ENCODE results near the gene GALNS. TPM values are rescaled to one million over a fixed set of nuclear protein-coding genes. Genes with fewer than 3 reads are reported as not detected.

The GALNS gene
- total and polyA plus RNA-seq, 2 of the 8 experiments (the other 6 are each of a cell fraction or from before 2014, with no cell fraction given): 8.9 to 17.8 TPM

DNA sequence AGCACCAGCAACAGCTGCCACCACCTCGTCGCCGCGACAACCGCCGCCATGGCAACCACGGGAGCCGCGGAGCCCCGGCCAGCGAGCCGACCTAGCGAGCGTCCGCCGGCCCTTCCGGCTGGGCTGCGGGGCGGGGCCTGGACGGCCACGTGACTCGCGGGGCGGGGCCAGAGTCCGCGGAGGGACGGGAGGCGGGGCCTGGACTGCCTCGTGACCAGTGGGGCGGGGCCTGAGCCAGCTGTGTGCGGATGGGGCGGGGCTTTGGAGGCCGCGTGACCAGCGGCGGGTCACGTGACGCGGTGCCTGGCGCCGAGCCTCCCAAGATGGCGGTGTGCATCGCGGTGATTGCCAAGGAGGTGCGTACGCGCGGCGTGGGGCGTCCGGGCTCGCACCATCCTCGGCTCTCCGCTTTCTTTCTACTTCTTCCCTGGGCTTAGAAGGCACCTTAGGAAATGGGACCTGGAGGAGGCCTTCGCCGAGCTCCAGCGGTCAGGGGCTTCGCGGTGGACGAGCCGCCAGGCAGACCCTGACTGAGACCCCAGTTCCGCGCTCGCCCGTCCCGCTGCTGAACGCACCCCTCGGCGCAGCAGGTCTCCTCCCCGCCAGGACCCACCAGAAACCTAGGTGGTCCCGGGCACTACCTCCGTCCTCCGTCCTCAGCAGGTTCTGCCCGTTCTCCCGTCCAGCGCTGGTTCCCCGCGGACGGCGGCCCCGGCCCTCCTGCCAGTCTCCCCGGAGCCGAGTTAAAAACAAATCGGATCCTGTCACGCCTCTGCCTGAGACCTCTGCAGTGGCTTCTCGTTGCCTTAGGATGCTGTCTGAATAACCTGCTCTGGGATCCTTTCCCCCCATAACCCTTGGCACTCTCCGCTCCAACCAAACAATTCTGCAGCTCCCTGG lies at the start of gene GALNS, which contains the start of gene TRAPPC2L (continued):
- TF ChIP-seq TAF7 (optimal IDR thresholded peaks at IDR 0.05; ENCODE audit: borderline replicate concordance, low read depth, low read length) (no peak), POLR2AphosphoS5 (IDR thresholded peaks at IDR 0.05; ENCODE audit: low read depth, low read length) (peak; percentile 94), TCF12 (IDR thresholded peaks at IDR 0.05; ENCODE audit: low read depth, low read length) (0 out of 2 replicates have a peak, but pooled peaks have one; percentile 41), TAF1 (IDR thresholded peaks at IDR 0.05; ENCODE audit: low read depth, low read length) (peak; percentile 92), SP2 (IDR thresholded peaks at IDR 0.05; ENCODE audit: low read length) (no peak), E2F6 (IDR thresholded peaks at IDR 0.05) (0 out of 2 replicates have a peak, but pooled peaks have one; percentile 15), KDM5A (IDR thresholded peaks at IDR 0.05; ENCODE audit: low read length) (peak; percentile 98), USF2 (IDR thresholded peaks at IDR 0.05; ENCODE audit: low read length) (peak; percentile 99), GTF2F1 (IDR thresholded peaks at IDR 0.05; ENCODE audit: borderline replicate concordance, low read depth, low read length) (peak; percentile 73; the same call in 1 of the 2 replicates), RBBP5 (IDR thresholded peaks at IDR 0.05; ENCODE audit: borderline replicate concordance, low read depth, low read length) (0 out of 2 replicates have a peak, but pooled peaks have one; percentile 35), YY1 (IDR thresholded peaks at IDR 0.05; ENCODE audit: low read depth, low read length) (peak; percentile 97), HDAC2 (IDR thresholded peaks at IDR 0.05; ENCODE audit: borderline replicate concordance in 1 of 2, low read depth in 2 of 2, low read length in 2 of 2) (peak in 1 of 2 experiments; percentile 97; a peak in 2 of 4 replicates), EGR1 (IDR thresholded peaks at IDR 0.05; ENCODE audit: borderline replicate concordance, low read depth, low read length) (no peak), CHD2 (IDR thresholded peaks at IDR 0.05; ENCODE audit: low read length) (0 out of 2 replicates have a peak, but pooled peaks have one; percentile 22), SP1 (IDR thresholded peaks at IDR 0.05; ENCODE audit: low read depth, low read length) (0 out of 2 replicates have a peak, but pooled peaks have one; percentile 44), TBP (IDR thresholded peaks at IDR 0.05; ENCODE audit: low read depth, low read length) (peak; percentile 77), RXRA (IDR thresholded peaks at IDR 0.05; ENCODE audit: insufficient read depth, low read depth, low read length) (no peak), RFX5 (IDR thresholded peaks at IDR 0.05; ENCODE audit: borderline replicate concordance, low read depth, low read length) (no peak), SP4 (IDR thresholded peaks at IDR 0.05; ENCODE audit: low read length) (peak; percentile 97)
- TF ChIP-seq, protein P1, sequence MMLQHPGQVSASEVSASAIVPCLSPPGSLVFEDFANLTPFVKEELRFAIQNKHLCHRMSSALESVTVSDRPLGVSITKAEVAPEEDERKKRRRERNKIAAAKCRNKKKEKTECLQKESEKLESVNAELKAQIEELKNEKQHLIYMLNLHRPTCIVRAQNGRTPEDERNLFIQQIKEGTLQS (IDR thresholded peaks at IDR 0.05; ENCODE audit: insufficient read depth, low read depth, low read length): peak; percentile 99
